Measurements from ENCODE around the gene HECW1.

GRCh38 chr7:43513251-43513650 lies 400.8 kb downstream of the HECW1 start:
- TF ChIP-seq, protein P1, sequence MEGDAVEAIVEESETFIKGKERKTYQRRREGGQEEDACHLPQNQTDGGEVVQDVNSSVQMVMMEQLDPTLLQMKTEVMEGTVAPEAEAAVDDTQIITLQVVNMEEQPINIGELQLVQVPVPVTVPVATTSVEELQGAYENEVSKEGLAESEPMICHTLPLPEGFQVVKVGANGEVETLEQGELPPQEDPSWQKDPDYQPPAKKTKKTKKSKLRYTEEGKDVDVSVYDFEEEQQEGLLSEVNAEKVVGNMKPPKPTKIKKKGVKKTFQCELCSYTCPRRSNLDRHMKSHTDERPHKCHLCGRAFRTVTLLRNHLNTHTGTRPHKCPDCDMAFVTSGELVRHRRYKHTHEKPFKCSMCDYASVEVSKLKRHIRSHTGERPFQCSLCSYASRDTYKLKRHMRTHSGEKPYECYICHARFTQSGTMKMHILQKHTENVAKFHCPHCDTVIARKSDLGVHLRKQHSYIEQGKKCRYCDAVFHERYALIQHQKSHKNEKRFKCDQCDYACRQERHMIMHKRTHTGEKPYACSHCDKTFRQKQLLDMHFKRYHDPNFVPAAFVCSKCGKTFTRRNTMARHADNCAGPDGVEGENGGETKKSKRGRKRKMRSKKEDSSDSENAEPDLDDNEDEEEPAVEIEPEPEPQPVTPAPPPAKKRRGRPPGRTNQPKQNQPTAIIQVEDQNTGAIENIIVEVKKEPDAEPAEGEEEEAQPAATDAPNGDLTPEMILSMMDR (IDR thresholded peaks at IDR 0.05) = no peak
- TF ChIP-seq POLR2A (IDR thresholded peaks at IDR 0.05; ENCODE audit: low read depth) (no peak), EP300 (IDR thresholded peaks at IDR 0.05) (no peak)

Data from esophagus muscularis mucosa (tissue), 4 donors.